ENCODE measurements around the gene CCDC27.
"Not testable (repeated sequence)": the region's sequence is repeated elsewhere in the genome, so short reads cannot be mapped to it uniquely, and the experiment has no call there.

Gene CCDC27

DNA sequence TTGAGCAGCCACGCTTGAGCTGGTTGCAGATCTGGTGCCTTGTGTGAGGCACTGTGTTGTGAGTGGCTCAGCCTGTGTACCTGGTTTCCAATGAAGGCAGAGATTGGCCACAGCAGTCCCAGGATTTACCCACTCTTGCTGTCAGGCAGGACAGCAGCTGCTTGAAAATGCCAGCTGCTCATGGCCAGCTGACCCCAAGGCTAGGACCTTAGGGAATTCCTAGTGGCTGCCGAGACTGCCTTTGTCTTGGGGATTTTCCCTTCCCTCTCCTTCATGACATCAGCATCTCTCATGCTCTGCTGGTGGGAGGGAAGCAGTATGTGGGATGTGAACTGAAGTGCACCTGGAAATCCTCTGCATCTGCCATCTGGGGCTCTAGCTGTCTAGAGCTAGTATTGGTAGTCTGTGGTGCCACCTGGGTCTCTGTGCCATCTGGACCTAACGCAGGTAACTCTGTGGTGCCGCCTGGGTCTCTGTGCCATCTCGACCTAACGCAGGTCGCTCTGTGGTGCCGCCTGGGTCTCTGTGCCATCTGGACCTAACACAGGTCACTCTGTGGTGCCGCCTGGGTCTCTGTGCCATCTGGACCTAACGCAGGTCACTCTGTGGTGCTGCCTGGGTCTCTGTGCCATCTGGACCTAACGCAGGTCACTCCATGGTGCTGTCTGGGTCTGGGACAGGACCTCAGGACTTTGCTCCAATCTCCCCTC, 47.9 kb downstream of the CCDC27 start:
- DNase-seq: no peak

DNA sequence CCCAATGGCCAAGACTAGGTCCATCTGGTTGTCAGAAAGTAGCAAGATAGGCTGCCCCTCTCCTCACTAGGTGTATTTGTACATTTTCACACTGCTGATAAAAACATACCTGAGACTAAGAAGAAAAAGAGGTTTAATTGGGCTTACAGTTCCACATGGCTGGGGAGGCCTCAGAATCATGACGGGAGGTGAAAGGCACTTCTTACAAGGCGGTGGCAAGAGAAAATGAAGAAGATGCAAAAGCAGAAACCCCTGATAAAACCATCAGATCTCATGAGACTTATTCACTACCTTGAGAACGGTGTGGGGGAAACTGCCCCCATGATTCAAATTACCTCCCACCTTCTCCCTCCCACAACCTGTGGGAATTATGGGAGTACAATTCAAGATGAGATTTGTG, 48.5 kb downstream of the CCDC27 start:
- not testable (repeated sequence) for DNase-seq

DNA sequence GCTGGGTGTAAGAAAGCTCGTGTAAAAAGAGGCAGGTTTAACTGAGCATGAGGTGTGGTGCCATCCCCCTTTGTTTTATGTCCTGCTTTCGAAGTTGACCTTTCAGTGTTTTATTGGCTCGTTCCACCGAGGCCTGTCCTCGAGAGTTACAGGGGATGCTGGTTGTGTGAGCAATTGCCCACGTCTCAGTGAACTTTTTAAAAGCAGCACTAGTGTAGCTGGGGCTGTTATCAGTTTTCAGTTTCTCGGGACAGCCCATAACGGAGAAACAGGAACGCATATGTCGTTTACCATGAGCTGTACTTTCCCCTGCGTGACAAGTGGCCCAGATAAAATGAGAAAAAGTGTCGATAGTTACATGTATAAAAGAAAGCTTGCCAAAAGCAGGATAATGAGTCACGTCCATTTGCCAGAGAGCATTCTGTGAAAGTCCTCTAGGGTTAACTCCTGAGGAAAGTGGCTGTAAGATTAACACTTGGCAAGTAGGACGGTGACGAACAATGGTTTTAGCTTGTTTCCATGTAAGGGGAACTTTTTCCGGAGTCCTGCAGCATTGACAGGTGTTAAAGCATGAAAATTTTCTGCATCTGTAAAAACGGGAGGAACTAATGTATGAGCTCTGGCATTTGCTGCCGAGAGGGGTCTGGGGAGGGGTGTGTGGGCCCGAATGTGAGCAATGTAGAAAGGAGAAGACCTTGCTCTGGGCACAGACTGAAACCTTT, 51.8 kb downstream of the CCDC27 start:
- no peak for DNase-seq

DNA sequence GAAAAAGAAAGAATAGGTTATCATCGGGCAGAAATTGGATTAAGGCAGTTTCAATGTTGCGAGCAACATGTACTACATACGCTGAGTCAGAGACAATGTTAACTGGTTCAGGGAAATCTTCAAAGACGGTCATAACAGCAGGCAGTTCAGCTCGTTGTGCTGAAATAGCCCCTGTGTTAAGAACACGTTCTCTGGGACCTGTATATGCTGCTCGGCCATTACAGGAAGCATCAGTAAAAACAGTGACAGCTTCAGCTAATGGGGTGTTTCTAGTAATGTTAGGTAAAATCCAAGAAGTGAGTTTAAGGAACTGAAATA, 52.3 kb downstream of the CCDC27 start:
- not testable (repeated sequence) for DNase-seq

DNA sequence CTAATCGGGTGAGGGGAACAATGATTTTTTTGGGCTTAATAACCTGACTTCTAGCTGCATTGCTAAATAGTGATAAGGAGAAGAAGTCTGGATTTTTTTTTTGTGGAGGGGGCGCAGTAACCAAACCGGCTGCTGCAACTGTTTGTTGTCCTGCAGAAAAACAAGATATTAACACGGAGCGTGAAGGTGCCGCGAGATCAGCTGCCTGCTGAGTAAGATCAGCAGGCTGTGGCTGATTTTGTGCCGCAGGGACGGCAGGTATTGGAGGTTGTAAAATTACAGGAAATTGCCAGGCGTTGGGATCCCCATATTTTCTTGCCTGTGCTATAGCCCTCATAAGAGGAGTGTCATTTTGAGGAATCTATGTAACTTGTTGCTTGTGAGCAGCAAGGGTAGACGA, 52.8 kb downstream of the CCDC27 start:
- no peak for DNase-seq

DNA sequence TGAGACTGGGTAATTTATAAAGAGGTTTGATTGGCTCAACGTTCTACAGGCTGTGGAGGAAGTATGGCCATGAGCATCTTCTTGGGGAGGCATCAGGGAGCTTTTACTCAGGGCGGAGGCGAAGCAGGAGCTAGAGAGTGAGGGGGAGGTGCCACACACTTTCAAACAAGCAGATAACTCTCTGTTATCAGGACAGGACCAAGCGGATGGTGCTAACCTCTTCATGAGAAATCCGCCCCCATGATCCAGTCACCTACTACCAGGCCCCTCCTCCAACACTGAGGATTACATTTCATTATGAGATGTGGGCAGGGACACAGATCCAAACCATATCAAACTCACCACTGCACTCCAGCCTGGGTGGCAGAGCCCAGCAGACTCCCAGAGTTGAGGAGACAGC, 55.5 kb downstream of the CCDC27 start:
- DNase-seq: no peak

DNA sequence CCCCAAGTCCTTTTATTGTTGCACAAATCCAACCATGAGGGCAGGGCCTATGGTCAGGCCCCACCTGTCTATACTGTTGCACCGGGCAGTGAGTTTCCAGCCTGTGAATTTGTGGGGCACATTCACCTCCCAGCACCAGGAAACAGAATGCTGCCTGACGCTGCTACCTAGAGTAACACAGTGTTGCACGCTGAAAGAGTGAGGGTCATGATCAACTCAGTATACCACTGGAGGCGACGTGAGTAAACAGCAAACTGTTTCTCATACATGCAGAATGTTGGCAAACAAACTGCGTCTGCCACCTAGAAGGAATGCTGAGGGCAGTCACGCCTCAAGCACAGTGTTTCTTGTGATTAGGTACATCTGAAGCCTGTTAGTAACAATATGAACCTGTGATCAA, 57.4 kb downstream of the CCDC27 start:
- no peak for DNase-seq

DNA sequence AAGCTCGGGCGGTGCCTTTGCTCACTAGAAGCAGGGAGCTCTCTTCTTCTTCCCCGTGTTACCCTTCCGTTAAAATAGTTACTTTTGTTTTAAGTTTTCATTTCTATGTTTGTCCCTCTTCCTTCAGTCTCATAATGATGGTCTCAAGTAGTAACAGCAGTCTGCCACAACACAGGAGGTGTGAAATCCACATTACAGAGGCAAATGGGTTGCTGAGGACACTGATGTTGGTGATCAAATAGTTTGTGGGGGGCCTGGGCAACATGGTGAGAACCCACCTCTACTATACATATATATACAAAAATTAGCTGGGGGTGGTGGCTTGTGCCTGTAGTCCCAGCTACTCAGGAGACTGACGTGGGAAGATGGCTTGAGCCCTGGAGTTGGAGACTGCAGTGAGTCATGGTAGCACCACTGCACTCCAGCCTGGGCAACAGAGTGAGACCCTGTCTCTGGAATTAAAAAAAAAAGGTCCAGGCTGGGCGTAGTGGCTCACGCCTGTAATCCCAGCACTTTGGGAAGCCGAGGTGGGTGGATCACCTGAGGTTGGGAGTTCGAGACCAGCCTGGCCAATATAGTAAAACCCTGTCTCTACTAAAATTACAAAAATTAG, 58.0 kb downstream of the CCDC27 start:
- not testable (repeated sequence) for DNase-seq

DNA sequence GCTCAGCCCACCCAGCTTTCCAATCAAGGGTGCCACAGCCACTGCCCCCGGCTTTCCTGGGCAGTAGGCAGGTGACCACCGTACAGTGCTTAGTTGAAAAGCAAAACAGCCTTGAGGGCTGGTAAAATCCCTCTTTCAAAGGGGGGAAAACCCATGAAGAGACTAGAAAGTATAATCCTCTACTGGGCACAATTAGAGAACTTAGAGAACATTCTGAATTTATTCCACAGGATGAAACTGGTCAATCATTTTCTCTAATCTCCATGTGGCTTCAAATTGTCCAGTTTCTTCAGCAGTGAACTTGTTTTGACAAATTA, 59.3 kb downstream of the CCDC27 start:
- DNase-seq: no peak

DNA sequence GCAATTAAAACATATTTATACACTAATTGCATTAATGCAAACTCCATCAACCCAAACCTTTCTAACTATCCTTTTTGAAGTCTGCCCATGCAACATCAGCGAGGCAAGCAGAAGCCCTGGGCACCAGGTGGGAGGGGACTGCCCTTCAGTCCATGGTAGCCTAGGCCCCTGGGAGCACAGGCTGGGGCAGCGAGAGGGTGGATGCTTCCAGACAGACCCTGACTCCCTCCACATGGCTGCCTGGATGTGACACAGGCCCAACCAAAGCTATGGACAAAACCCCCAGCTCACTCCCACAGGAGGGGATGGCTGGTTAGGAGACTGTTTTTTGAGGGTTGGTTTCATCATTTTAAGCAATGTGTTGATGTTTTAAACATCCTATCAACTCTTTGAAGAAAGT, 61.8 kb downstream of the CCDC27 start:
- no peak for DNase-seq

DNA sequence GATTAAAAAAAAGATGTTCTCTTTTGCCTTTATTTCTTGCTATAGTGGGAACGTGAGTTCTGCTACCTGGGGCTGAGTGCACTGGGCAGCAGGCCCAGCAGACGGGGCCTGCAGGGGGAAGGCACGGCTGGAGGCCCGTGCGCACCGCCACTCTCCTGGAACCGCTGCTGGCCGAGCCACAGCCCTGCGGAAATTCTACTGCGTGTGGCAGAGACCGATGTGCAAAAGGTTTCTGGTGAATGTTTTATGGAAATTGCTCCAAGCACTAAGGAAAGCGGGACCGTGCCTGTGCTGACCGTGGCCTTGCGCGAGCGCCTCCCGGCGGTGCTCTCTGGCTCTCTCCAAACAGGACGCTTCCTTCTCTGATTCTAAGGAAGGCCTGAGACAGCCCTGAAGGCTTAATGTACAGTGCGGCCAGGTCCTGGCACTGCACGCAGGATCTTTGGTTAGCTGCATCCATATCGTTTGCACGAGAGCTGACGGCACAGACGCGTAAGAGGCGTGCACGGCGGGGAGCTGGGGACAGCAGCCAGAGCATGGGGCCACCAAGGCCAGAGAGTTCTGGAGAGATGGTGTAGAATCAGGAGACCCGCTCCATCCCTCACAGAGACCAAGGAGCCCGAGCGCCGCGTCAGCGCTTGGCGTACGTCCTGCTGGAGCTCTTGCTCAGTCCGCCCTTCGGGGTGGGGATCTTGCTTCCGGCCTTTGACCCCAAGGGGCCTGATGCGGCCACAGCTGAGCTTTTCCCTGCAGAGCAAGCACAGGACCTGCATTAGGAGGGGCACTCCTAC, 62.7 kb downstream of the CCDC27 start:
- DNase-seq: no peak

DNA sequence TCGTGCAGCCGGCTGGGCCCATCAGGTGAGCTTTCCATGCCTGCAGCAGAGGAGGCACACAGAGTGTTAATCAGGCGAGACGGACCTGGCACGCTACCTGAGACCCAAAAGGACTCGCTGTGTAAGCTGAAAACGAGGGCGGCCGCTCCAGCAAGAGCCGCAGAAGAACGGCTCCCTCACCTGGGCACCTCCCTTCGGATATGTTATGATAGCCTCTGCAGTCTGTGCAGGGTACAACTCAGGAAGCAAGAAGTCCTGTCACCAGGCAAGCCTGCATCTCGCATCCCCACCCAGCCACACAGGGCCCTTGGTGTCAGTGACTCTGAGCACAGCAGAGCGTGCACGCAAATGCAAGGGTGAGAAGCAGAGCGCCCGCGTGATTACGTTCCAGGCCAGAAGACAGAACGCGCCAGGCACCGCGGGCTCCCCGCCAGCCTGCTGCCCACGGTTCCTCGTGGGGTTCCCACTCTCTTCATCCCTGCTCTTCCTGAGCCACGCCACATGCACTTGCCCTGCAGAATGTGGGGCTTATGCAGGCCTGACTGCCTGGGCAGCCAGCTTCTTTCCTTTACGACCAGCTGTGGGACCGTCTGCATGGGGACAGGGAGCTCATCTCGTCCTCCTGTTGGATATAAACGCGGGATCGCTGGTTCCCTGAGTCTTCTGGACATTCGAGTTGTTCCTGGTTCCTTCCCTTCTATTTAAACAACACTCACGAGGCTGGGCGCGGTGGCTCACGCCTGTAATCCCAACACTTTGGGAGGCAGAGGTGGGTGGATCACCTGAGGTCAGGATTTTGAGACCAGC, 64.3 kb downstream of the CCDC27 start:
- no peak for DNase-seq

DNA sequence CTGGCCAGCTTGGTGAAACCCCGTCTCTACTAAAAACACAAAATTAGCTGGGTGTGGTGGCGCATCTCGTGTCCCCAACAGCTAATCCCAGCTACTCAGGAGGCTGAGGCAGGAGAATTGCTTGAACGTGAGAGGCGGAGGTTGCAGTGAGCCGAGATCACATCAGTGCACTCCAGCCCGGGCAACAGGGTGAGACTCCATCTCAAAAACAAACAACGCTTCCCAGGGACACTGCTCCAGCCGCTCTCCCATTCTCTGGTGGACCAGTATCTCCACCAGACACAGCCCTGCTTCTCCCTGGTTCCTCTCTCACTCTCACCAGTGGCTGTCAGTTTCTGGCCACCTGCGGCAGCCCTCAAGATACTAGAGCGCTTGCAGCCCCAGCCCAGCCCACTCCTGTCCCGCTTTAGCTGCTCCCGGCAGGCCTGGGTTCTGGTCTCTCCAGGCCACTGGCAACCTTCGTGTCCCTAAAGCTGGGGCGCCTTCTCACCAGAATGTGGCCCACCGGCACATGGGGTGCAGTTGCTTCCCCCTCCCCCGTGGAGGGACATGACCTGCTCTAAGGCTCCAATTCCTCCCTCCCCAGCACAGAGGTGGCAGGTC, 65.0 kb downstream of the CCDC27 start:
- no peak for DNase-seq

DNA sequence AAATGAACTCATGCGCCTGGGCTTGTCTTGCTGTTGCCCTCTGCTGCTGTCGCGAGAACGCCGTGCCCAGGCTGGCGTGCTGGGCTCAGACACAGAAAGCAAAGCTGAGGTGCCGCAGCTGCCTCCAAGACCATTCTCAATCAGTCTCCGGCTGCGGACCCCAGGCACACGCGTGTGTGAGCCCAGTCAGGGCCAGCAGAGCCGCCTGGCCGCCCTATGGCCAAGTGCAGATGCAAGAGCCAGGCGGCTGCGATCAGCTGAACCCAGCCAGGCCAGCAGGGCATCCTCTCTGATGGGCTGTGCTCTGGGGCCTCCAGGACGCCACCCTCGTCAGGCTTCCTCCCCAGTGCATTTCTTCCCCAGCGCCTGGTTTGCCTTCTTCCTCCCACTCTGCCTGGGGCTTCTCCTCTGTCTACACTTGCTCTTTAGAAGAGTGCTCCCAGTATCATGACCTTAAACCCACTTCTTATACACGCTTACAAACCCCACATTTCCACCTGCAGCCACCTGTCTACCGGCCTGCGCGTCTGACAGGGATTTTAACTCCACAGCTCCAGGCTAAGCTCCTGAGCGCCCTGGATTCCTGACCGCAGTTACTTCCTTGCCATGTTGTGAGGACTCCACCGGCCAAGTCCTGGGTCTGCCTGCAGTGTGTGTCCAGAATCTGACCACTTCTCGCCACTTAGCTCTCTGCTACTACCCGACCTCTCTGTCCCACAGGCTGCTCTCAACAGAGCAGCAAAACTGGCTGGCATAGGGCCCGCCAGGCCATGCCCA, 65.8 kb downstream of the CCDC27 start:
- DNase-seq: no peak

DNA sequence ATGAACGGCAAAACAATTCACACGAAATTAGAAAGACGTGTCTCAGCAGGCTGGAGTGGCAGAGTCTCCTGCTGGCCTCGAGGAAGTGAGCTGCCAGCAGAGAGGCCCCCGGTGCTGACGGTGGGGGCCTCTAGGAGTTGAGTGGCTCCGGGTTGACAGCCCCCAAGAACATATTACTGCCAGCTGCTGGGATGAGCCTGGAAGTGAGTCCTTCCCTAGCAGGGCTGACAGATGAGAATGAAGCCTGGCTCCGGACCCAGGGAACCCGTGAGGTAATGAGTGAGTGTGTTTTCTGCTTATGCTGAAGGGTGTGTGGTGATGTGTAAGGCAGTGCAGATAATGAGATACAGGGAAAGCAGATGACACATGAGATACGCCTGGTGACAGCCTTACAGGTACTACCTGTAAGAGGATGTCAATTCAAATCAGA, 67.5 kb downstream of the CCDC27 start:
- no peak for DNase-seq

DNA sequence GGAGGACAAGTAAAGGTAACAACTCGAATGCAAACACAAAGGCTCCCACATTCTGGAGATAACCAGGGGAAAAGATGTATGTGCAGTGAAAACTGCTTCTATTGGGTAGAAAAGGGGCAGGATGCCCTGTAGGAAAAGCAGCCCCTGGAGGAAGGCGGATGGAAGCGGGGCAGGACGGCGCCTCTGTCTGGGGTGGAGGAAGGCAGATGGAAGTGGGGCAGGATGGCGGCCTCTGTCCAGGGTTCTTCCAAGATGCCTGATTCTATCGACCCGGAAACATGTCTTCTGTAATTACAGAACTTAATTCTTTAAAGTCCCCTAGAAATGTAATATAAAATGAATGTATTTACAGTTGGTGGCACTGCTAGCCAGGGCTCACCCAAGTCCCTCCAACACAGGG, 68.1 kb downstream of the CCDC27 start:
- no peak for DNase-seq

DNA sequence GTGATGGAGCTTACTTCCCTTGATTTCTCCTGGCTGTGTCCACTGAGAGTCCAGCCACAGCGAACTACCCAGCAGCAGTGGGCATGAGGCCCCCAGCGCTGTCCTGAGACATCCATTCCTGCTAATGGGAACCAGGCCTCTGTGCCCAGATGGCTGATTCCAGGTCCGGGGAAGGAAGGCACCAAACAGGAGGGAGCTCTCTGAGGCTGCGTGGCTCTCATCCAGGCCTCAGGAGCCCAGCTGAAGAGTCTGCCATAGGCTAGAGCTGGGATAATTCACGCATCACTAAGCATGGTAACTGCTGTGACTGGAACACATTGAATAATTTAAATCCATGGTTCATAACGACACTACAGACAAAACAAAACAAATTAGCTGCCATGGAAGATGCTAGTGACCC, 68.8 kb downstream of the CCDC27 start:
- no peak for DNase-seq
